Thoracic aorta endothelial cell (primary cell): ENCODE measurements around the gene ZNF287. TPM values are rescaled to one million over a fixed set of nuclear protein-coding genes. Genes with fewer than 3 reads are reported as not detected.

ENCODE experiments used
- total RNA-seq: library from RNA; depleted of rRNA; stranded (reverse); fragments of >200 nt; gene quantifications from 2 replicates; pipeline ENCODE4 v1.2.3, GENCODE V29; 2012

The ZNF287 gene
- total RNA-seq = 3.5 and 3.6 TPM in 2 replicates

GRCh38 chr17:16568541-16569357, at the start of gene ZNF287:
ZNF287 (minus strand) TSS chr17:16569204; CDS start chr17:16567731, 1,473 bp downstream.

Other genes with a start within 250 kb of the ZNF287 start
- 26.2 and 38.4 TPM in 2 replicates for gene CENPV, start 215.7 kb downstream of the ZNF287 start, total RNA-seq
- 1,166 and 1,236 TPM in 2 replicates for gene UBB, start 188.1 kb downstream of the ZNF287 start, total RNA-seq
- 7.8 and 35.9 TPM in 2 replicates for gene TRPV2, start 153.6 kb downstream of the ZNF287 start, total RNA-seq
- 1.6 TPM in 2 replicates for gene LRRC75A, start 77.0 kb downstream of the ZNF287 start, total RNA-seq
- 5.6 and 6.6 TPM in 2 replicates for gene ZNF624, start 84.6 kb upstream of the ZNF287 start, total RNA-seq
- 5.2 and 8.9 TPM in 2 replicates for gene CCDC144A, start 121.0 kb upstream of the ZNF287 start, total RNA-seq